ENCODE results near the gene REV1.

DNA sequence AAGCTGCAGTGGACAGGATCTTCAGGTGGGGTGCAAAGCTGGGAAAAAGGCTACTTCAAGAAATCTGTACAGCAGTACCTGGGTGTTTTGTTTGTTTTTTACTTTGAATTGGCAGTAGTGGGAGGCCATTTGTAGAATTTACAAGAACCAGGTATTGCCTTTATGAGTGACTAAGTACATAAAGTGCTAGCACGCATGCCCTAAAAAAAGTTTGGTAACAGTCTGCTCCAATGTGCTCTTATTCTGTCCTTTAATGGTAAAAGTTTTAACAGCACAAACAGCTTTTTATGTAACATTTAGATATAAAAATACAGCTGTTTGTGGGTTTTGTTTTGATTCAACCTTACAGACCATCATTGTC is 17.2 kb downstream of the REV1 start:
- TF ChIP-seq, protein P1, sequence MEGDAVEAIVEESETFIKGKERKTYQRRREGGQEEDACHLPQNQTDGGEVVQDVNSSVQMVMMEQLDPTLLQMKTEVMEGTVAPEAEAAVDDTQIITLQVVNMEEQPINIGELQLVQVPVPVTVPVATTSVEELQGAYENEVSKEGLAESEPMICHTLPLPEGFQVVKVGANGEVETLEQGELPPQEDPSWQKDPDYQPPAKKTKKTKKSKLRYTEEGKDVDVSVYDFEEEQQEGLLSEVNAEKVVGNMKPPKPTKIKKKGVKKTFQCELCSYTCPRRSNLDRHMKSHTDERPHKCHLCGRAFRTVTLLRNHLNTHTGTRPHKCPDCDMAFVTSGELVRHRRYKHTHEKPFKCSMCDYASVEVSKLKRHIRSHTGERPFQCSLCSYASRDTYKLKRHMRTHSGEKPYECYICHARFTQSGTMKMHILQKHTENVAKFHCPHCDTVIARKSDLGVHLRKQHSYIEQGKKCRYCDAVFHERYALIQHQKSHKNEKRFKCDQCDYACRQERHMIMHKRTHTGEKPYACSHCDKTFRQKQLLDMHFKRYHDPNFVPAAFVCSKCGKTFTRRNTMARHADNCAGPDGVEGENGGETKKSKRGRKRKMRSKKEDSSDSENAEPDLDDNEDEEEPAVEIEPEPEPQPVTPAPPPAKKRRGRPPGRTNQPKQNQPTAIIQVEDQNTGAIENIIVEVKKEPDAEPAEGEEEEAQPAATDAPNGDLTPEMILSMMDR (IDR thresholded peaks at IDR 0.05 in 4 of 5, conservative IDR thresholded peaks at IDR 0.05 in 1 of 5): no peak
- TF ChIP-seq POLR2A (IDR thresholded peaks at IDR 0.05): no peak
